Measurements from ENCODE around the gene SGCD.

- TF ChIP-seq CTCF (IDR thresholded peaks at IDR 0.05) (no peak), POLR2A (IDR thresholded peaks at IDR 0.05) (no peak)
These were observed 257.9 kb downstream of the SGCD start for GRCh38 chr5:156584871-156585270.

Measured in uterus (tissue), 2 donors.